ENCODE data around the gene WEE1. TPM values are rescaled to one million over a fixed set of nuclear protein-coding genes. Genes with fewer than 3 reads are reported as not detected.

Gene WEE1
- total and polyA plus RNA-seq, 10 of the 15 experiments (the other 5 are each of a cell fraction or from before 2014, with no cell fraction given): 13.8 to 69.5 (median 45.4) TPM

DNA sequence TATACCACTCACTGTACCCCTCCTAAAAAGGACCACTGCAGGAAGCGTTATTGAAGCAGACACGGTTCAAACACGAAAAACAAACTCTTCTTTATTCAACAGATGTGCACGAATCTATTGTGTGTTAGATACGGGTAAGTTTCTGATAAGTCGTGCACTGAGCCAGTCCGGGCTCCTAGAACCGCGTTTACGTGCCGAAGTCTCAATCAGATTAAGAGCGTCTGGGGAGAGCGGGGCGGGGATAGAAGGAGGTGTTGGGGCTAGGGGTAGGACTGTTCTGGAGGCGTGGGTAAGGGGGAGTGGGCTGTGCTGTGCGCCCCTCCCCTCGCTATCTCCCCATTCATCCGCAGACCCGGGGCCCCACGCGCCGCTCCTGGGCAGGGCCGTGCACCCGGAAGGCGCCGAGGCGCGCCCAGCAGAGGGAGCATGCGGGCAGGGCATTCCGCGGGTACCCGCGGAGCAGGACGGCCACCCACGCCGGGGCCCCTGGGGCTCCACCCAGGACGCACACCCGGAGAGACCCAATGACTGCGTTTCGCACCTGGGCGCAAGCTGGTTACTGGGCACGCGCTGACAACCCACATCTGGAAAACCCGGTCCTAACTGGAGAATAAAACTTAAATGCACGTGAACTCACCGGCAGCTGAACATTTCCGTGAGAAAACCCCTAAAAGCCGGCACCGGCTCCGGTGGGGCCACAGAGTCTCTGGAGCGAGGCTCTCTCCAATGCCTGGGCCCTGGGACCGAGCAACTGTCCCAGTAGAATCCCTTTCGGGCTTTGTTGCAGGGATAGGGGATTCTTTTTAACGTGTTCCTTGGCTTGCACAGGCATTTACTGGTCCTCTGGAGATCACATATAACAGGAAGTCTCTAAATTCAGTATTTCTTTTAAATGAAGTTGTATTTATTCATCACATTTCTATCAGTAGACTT, 40.6 kb downstream of the WEE1 start:
- peak overlapping the region; percentile 75 for H3K4me2 ChIP-seq (ENCODE audit: control insufficient read depth, insufficient read depth)
- peak overlapping the region; percentile 79 for H3K9ac ChIP-seq (ENCODE audit: control insufficient read depth, insufficient read depth, low read length)
- DNase-seq (ENCODE audit: low read depth, low spot score): peak; percentile 78
- in situ Hi-C loops (cut with MboI) (loop anchor here (5.0 to 10.0 kb wide), 2 partner anchors 138 to 691 kb away; partner anchors contain the start of gene ADM), intact Hi-C loops (cut with micrococcal nuclease; ENCODE audit: unreplicated experiment) (loop anchor here (1.0 to 10.0 kb wide), 8 partner anchors 37 to 691 kb away; partner anchors contain the start of genes ADM and ZNF143)
- peak; percentile 88 for ATAC-seq
- peak overlapping the region; percentile 73 for H2AFZ ChIP-seq (ENCODE audit: control insufficient read depth, low read depth, low read length)
- peak overlapping the region; percentile 91 for H3K27ac ChIP-seq (ENCODE audit: control insufficient read depth, insufficient read depth)
- H3K9me3 ChIP-seq (replicated peaks; ENCODE audit: control insufficient read depth, insufficient read depth, low read length): no peaks in the 10 kb centered on the region; the same call in 2 of the 3 replicates
- no peaks in the 10 kb centered on the region for H3K36me3 ChIP-seq (ENCODE audit: control insufficient read depth in 2 of 2, insufficient read depth in 2 of 2, low read length in 1 of 2)
- POLR2A ChIA-PET: interaction anchor here (0.5 to 2.4 kb wide), 9 partner anchors 13 to 697 kb away, joined by 3 to 13 read pairs (median 7); partner anchors contain the start of genes WEE1 and ZNF143
- H3K79me2 ChIP-seq (ENCODE audit: control insufficient read depth, insufficient read depth, low read length): no peaks in the 10 kb centered on the region
- WGBS (ENCODE audit: insufficient coverage, insufficient replicate concordance, low lambda C conversion rate, missing lambda C conversion rate): under 1% methylated on average over 54 of the region's 54 CpGs
- SMC1A ChIA-PET (ENCODE audit: uncharacterized antibody, unreplicated experiment): interaction anchor here (0.5 to 5.3 kb wide), 17 partner anchors 13 to 684 kb away, joined by 3 to 84 read pairs (median 5); partner anchors contain the start of gene ZNF143
- H4K20me1 ChIP-seq (ENCODE audit: control insufficient read depth, insufficient read depth): no peaks in the 10 kb centered on the region
- FAIRE-seq: no peak
- peaks cover 45% of the 10 kb centered on the region for H3K4me1 ChIP-seq (ENCODE audit: control insufficient read depth, insufficient read depth, low read length)
- CTCF ChIA-PET: interaction anchor here (0.6 to 7.0 kb wide), 34 partner anchors 10 to 333 kb away, joined by 3 to 126 read pairs (median 4); partner anchors contain the start of gene WEE1
- H3K27me3 ChIP-seq (replicated peaks in 1 of 2; ENCODE audit: control insufficient read depth in 2 of 2, insufficient read depth in 2 of 2, low read length in 1 of 2): no peaks in the 10 kb centered on the region
- H3K4me3 ChIP-seq: peak overlapping the region; percentile 68
- BruUV-seq (replicated peaks): TSS peak; percentile 92
- RAD21 ChIA-PET (ENCODE audit: unreplicated experiment): interaction anchor here (0.8 to 4.0 kb wide), 20 partner anchors 11 to 432 kb away, joined by 3 to 46 read pairs (median 6); partner anchors contain the start of gene WEE1
- TF ChIP-seq, protein P1, sequence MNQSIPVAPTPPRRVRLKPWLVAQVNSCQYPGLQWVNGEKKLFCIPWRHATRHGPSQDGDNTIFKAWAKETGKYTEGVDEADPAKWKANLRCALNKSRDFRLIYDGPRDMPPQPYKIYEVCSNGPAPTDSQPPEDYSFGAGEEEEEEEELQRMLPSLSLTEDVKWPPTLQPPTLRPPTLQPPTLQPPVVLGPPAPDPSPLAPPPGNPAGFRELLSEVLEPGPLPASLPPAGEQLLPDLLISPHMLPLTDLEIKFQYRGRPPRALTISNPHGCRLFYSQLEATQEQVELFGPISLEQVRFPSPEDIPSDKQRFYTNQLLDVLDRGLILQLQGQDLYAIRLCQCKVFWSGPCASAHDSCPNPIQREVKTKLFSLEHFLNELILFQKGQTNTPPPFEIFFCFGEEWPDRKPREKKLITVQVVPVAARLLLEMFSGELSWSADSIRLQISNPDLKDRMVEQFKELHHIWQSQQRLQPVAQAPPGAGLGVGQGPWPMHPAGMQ (IDR thresholded peaks at IDR 0.05; ENCODE audit: borderline replicate concordance): no peak
- TF ChIP-seq POLR2AphosphoS5 (IDR thresholded peaks at IDR 0.05; ENCODE audit: low read length) (peak; percentile 39; the same call in 1 of the 2 replicates), HCFC1 (IDR thresholded peaks at IDR 0.05; ENCODE audit: low read length) (peak; percentile 5; the same call in 1 of the 2 replicates), FOXK2 (IDR thresholded peaks at IDR 0.05) (no peak), ZNF384 (IDR thresholded peaks at IDR 0.05; ENCODE audit: borderline replicate concordance, low read depth, low read length) (no peak), MLLT1 (IDR thresholded peaks at IDR 0.05) (no peak), RB1 (IDR thresholded peaks at IDR 0.05; ENCODE audit: borderline replicate concordance) (peak; percentile 64; the same call in 1 of the 2 replicates), CREM (IDR thresholded peaks at IDR 0.05; ENCODE audit: low read depth) (peak; percentile 47; the same call in 1 of the 2 replicates), BHLHE40 (IDR thresholded peaks at IDR 0.05; ENCODE audit: borderline replicate concordance in 1 of 2, low read depth in 2 of 2, low read length in 1 of 2) (peak; percentile 96 to 97), RAD51 (IDR thresholded peaks at IDR 0.05) (no peak), ESRRA (IDR thresholded peaks at IDR 0.05; ENCODE audit: low read length) (no peak), YBX1 (IDR thresholded peaks at IDR 0.05) (no peak), BMI1 (IDR thresholded peaks at IDR 0.05; ENCODE audit: borderline replicate concordance) (no peak), CHD1 (IDR thresholded peaks at IDR 0.05; ENCODE audit: low read depth, low read length) (no peak), GABPA (IDR thresholded peaks at IDR 0.05; ENCODE audit: low read depth) (no peak), NRF1 (conservative IDR thresholded peaks at IDR 0.05; ENCODE audit: low read depth, low read length) (no peak), ZBED1 (IDR thresholded peaks at IDR 0.05; ENCODE audit: borderline replicate concordance) (peak; percentile 56; the same call in 1 of the 2 replicates), RBBP5 (conservative IDR thresholded peaks at IDR 0.05) (no peak), STAT3 (IDR thresholded peaks at IDR 0.05; ENCODE audit: low read depth, low read length) (no peak), NBN (IDR thresholded peaks at IDR 0.05) (no peak), FOXM1 (IDR thresholded peaks at IDR 0.05; ENCODE audit: low read depth, low read length) (peak; percentile 77), NFYA (IDR thresholded peaks at IDR 0.05; ENCODE audit: borderline replicate concordance, low read depth, low read length) (no peak), CREB1 (IDR thresholded peaks at IDR 0.05; ENCODE audit: low read depth) (no peak; the same call in 1 of the 2 replicates)

All from GM12878 (cell line).